GM23338 (cell line): ENCODE results near the gene ARHGEF10L. TPM values are rescaled to one million over a fixed set of nuclear protein-coding genes. Genes with fewer than 3 reads are reported as not detected.

Experiments used
- ATAC-seq: fragments of 200-7000 bp; cut with Tn5 transposase; 3 replicates; pipeline ENCODE4 v1.9.1; 2020
- DNase-seq: peaks from one replicate; pipeline ENCODE4 v3.0.0-alpha.2; 2015; ENCODE audit warnings: low spot score
- H2AFZ ChIP-seq: fragments of 200-600 bp; sonication (generic); 2 replicates; pipeline ENCODE4 v1.8.0; 2016; ENCODE audit warnings: antibody characterized with exemption, mild to moderate bottlenecking, moderate library complexity
- H3F3A ChIP-seq: fragments of 200-600 bp; sonication (generic); replicated peaks from 2 replicates; pipeline ENCODE4 v1.8.0; 2017; ENCODE audit warnings: antibody characterized with exemption, mixed run types, low read depth
- H3K27ac ChIP-seq: fragments of 200-600 bp; sonication (generic); 2 replicates; pipeline ENCODE4 v1.6.1; 2016; ENCODE audit warnings: low read depth
- H3K27me3 ChIP-seq: fragments of 200-600 bp; sonication (generic); 2 replicates; pipeline ENCODE4 v1.8.0; 2016; ENCODE audit warnings: mild to moderate bottlenecking, mixed run types, moderate library complexity; ENCODE audit not compliant: insufficient read depth
- H3K36me3 ChIP-seq: fragments of 200-600 bp; sonication (generic); 2 replicates; pipeline ENCODE4 v1.8.0; 2016; ENCODE audit warnings: mild to moderate bottlenecking; ENCODE audit not compliant: insufficient read depth
- H3K4me1 ChIP-seq: fragments of 200-600 bp; sonication (generic); 2 replicates; pipeline ENCODE4 v1.8.0; 2016; ENCODE audit warnings: mild to moderate bottlenecking, moderate library complexity; ENCODE audit not compliant: insufficient read depth
- H3K4me2 ChIP-seq: fragments of 200-600 bp; sonication (generic); 2 replicates; pipeline ENCODE4 v1.7.1; 2017; ENCODE audit warnings: mixed run types
- H3K4me3 ChIP-seq: fragments of 200-600 bp; sonication (generic); 2 replicates; pipeline ENCODE4 v1.6.1; 2016; ENCODE audit warnings: mixed run types
- H3K79me2 ChIP-seq: fragments of 200-600 bp; sonication (generic); replicated peaks from 2 replicates; pipeline ENCODE4 v1.8.0; 2017; ENCODE audit warnings: mild to moderate bottlenecking; ENCODE audit not compliant: insufficient read depth
- H3K9me2 ChIP-seq: fragments of 200-600 bp; sonication (generic); 2 replicates; pipeline ENCODE4 v1.8.0; 2017; ENCODE audit not compliant: insufficient read depth
- H4K20me1 ChIP-seq: fragments of 200-600 bp; sonication (generic); replicated peaks from 2 replicates; pipeline ENCODE4 v1.8.0; 2017; ENCODE audit warnings: mild to moderate bottlenecking; ENCODE audit not compliant: insufficient read depth
- H3K27ac Mint-ChIP-seq: 2 replicates; pipeline ENCODE4 v1.8.0; 2020; ENCODE audit warnings: inconsistent platforms, mild to moderate bottlenecking, moderate library complexity, mixed read lengths
- H3K27me3 Mint-ChIP-seq: 3 replicates; pipeline ENCODE4 v1.8.0; 2022; ENCODE audit warnings: low read depth, mild to moderate bottlenecking, moderate library complexity, mixed read lengths, inconsistent platforms; ENCODE audit not compliant: insufficient read depth, poor library complexity
- H3K36me3 Mint-ChIP-seq: 3 replicates; pipeline ENCODE4 v1.8.0; 2021; ENCODE audit warnings: low read depth, mild to moderate bottlenecking, inconsistent platforms, moderate library complexity, mixed read lengths
- H3K4me1 Mint-ChIP-seq: 3 replicates; pipeline ENCODE4 v1.8.0; 2020; ENCODE audit warnings: mild to moderate bottlenecking, inconsistent platforms, mixed read lengths
- H3K4me3 Mint-ChIP-seq: 3 replicates; pipeline ENCODE4 v1.8.0; 2021; ENCODE audit warnings: moderate library complexity, mild to moderate bottlenecking, inconsistent platforms, mixed read lengths
- H3K9me3 Mint-ChIP-seq: 3 replicates; pipeline ENCODE4 v1.8.0; 2020; ENCODE audit warnings: moderate library complexity, mild to moderate bottlenecking, inconsistent platforms, mixed read lengths
- CREB1 ChIP-seq: fragments of 250-450 bp; sonication (Bioruptor Pico); IDR thresholded peaks from 2 replicates; pipeline ENCODE4 v1.5.0; 2020; ENCODE audit warnings: low read depth, mild to moderate bottlenecking, moderate library complexity
- CTCF ChIP-seq, 2 experiments: fragments of 200-600 bp in 1 of 2; sonication (generic) in 1 of 2; conservative IDR thresholded peaks; 2 replicates each; pipeline versions ENCODE4 v1.5.1 to v1.6.1; 2016 to 2017; ENCODE audit warnings: antibody characterized with exemption in 2 of 2, low read depth in 2 of 2, mild to moderate bottlenecking in 2 of 2, moderate library complexity in 1 of 2
- ETS1 ChIP-seq: IDR thresholded peaks from 2 replicates; pipeline ENCODE4 v1.6.1; 2016; ENCODE audit warnings: antibody characterized with exemption
- EZH2 ChIP-seq: fragments of 200-600 bp; sonication (generic); IDR thresholded peaks from one replicate; pipeline ENCODE4 v1.8.0; 2017; ENCODE audit warnings: antibody characterized with exemption, mild to moderate bottlenecking, low read depth; ENCODE audit not compliant: unreplicated experiment
- EZH2phosphoT487 ChIP-seq: fragments of 200-600 bp; sonication (generic); IDR thresholded peaks from one replicate; pipeline ENCODE4 v1.8.1; 2018; ENCODE audit warnings: antibody characterized with exemption; ENCODE audit not compliant: unreplicated experiment
- JUNB ChIP-seq: IDR thresholded peaks from one replicate; pipeline ENCODE4 v1.6.1; 2016; ENCODE audit warnings: antibody characterized with exemption; ENCODE audit not compliant: unreplicated experiment
- NANOG ChIP-seq: IDR thresholded peaks from 2 replicates; pipeline ENCODE4 v1.6.1; 2016; ENCODE audit warnings: antibody characterized with exemption, borderline replicate concordance
- POLR2AphosphoS5 ChIP-seq: IDR thresholded peaks from 2 replicates; pipeline ENCODE4 v1.6.1; 2016; ENCODE audit warnings: antibody characterized with exemption, low read depth
- REST ChIP-seq: IDR thresholded peaks from one replicate; pipeline ENCODE4 v1.6.1; 2018; ENCODE audit warnings: antibody characterized with exemption; ENCODE audit not compliant: unreplicated experiment
- STAT1 ChIP-seq: IDR thresholded peaks from one replicate; pipeline ENCODE4 v1.6.1; 2016; ENCODE audit warnings: antibody characterized with exemption; ENCODE audit not compliant: unreplicated experiment
- ZNF114 ChIP-seq: fragments of 250-450 bp; sonication (Bioruptor Pico); IDR thresholded peaks from 2 replicates; pipeline ENCODE4 v1.5.0; 2020; ENCODE audit warnings: mild to moderate bottlenecking, moderate library complexity
- ZNF331 ChIP-seq: fragments of 250-450 bp; sonication (Bioruptor Pico); IDR thresholded peaks from 2 replicates; pipeline ENCODE4 v1.5.0; 2020; ENCODE audit warnings: low read depth, mild to moderate bottlenecking, moderate library complexity
- ZNF462 ChIP-seq: fragments of 250-450 bp; sonication (Bioruptor Pico); IDR thresholded peaks from 2 replicates; pipeline ENCODE4 v1.5.0; 2020; ENCODE audit warnings: mild to moderate bottlenecking, moderate library complexity
- polyA plus RNA-seq: library from polyadenylated mRNA; unstranded; fragments of >200 nt; fragmentation: Nextera tagmentation; extraction: Ambion mirVana; gene quantifications from 2 replicates; pipeline ENCODE4 v1.2.1, GENCODE V29; 2016
- total RNA-seq: library from RNA; depleted of rRNA; stranded (reverse); fragments of >200 nt; shearing (Covaris generic); gene quantifications from 2 replicates; pipeline ENCODE4 v1.2.3, GENCODE V29; 2014

The ARHGEF10L gene
- total and polyA plus RNA-seq, 2 experiments from 2014 or later: 12.1 to 46.8 TPM

GRCh38 chr1:17662296-17662695 is 122.8 kb downstream of the ARHGEF10L start:
- no peak overlapping the region for H3K4me2 ChIP-seq
- H3K4me3 Mint-ChIP-seq: no peak overlapping the region
- H3K27ac ChIP-seq: no peak overlapping the region
- H3K9me3 Mint-ChIP-seq: no peaks in the 10 kb centered on the region; the same call in 2 of the 3 replicates
- peaks cover 8% of the 10 kb centered on the region; the same call in 2 of the 3 replicates for H3K4me1 Mint-ChIP-seq
- no peaks in the 10 kb centered on the region for H3K27me3 Mint-ChIP-seq
- H3K79me2 ChIP-seq: no peaks in the 10 kb centered on the region
- TF ChIP-seq EZH2phosphoT487: no peak
- no peak for TF ChIP-seq JUNB
- TF ChIP-seq ZNF114 (CRISPR knock-in tag): no peak
- TF ChIP-seq CREB1 (CRISPR knock-in tag): no peak
- TF ChIP-seq NANOG: no peak
- no peak for TF ChIP-seq STAT1
- no peak for TF ChIP-seq ETS1
- no peak for TF ChIP-seq EZH2
- no peak for TF ChIP-seq POLR2AphosphoS5
- TF ChIP-seq CTCF (conservative IDR thresholded peaks at IDR 0.05; ENCODE audit: low read depth in 2 of 2): no peak
- no peak for TF ChIP-seq ZNF462 (CRISPR knock-in tag)
- no peak for TF ChIP-seq REST
- no peak for TF ChIP-seq ZNF331 (CRISPR knock-in tag)
- H3K27me3 ChIP-seq: no peaks in the 10 kb centered on the region
- no peak for ATAC-seq
- H3K36me3 Mint-ChIP-seq: peaks cover 54% of the 10 kb centered on the region
- no peak overlapping the region; the same call in 1 of the 2 replicates for H3K27ac Mint-ChIP-seq
- H3F3A ChIP-seq: no peaks in the 10 kb centered on the region
- H3K36me3 ChIP-seq: no peaks in the 10 kb centered on the region
- no peak overlapping the region for H2AFZ ChIP-seq
- H4K20me1 ChIP-seq: no peaks in the 10 kb centered on the region; the same call in 1 of the 2 replicates
- H3K9me2 ChIP-seq: no peaks in the 10 kb centered on the region
- H3K4me3 ChIP-seq: no peak overlapping the region
- DNase-seq: no peak
- H3K4me1 ChIP-seq: no peaks in the 10 kb centered on the region
